ENCODE data around the gene STKLD1. TPM values are rescaled to one million over a fixed set of nuclear protein-coding genes. Genes with fewer than 3 reads are reported as not detected.

STKLD1 gene
- 0.57 and 3.1 TPM in 2 replicates for total RNA-seq

DNA sequence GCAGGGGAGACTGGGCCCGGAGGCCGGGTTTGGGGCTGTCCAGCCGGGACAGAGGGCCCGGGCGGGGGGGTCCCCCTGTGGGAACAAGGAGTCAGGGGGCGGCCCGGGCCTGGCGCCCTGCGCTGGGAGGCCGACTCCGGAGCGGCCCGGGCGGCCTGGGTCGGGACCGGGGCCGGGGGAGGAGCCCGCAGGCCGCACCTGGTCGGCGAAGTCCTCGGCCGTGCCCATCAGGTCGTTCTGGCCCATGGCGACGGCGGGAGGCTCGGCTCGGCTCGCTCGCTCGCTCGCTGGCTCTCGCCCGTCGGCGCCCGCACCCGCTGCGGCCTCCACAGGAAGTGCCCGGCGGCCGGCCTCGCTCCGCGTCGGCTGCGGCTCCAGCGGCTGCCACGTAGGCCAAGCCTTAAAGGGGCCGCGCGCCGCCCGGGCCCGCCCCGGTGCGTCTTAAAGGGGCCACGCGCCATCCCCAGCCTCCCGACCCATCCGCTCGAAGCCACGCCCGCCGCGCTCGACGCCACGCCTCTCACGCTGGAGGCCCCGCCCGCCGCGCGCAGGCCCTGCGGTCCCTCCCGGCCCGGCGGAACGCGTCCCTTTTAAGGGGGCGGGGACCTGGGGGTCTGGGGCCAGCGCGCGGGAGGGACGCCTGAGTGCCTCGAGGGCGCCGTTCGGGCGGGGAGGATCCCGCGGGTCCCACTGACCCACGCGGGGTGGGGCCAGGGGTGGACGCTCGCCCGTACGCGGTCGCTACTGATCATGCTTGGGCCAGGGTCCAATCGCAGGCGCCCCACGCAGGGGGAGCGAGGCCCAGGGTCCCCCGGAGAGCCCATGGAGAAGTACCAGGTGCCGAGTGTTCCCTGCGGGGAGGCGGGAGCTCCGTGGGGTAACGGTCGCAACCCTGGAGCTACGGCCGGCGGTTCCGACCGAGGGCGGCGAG, at the start of gene STKLD1, which contains the start of gene SURF4:
TSS of gene STKLD1 (plus strand) at position 643 of the 931 bp plus-strand sequence. CDS start at position 751, 108 bp downstream.
TSS of gene SURF4 (minus strand) at position 337 of the 931 bp plus-strand sequence. CDS start at position 246, 91 bp downstream.

DNA sequence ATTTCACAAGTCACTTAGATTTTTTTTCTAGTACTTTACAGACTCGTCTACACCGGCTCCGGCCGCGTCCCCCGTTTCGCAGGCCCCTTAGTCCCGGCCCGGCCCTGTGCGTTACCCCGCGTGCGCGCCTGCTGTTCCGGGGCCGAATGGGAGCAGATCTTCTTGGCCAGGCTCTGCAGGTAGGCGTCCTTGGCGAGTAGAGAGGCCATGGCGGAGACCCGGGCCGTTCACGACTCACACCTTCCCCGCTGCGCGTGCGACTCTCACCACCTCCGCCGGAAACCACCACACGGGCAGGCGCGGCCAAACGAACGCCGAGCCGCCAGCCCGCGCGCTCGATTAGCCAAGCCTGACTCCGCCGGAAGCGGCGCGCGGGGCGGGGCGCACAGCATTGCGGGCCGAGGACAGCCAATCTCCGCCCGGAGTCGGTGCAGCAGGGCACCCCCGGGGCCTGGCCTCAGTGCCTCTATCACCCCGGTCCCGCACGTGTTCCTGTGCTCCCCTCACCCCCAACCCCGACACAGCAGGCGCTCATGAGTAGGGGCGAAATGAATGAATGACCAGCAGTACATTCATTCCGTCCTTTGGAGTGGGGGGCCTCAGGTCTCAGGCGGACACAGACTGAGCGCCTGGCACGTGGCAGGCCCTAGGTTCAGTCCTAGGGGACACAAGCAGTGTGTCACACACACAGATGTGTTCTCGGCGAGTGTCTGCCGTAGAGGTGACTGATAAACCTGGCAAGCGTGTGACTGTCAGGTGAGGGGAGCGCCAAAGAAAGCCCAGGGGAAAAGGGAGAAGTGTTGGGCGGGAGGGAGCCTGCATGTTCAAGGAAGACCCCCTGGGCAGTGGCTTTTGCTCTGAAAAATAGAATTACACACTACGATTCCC, 40.0 kb upstream of the STKLD1 start, which contains the start of gene SURF6:
TSS of gene SURF6 (minus strand) at position 265 of the 888 bp plus-strand sequence. CDS start at position 209, 56 bp downstream.

DNA sequence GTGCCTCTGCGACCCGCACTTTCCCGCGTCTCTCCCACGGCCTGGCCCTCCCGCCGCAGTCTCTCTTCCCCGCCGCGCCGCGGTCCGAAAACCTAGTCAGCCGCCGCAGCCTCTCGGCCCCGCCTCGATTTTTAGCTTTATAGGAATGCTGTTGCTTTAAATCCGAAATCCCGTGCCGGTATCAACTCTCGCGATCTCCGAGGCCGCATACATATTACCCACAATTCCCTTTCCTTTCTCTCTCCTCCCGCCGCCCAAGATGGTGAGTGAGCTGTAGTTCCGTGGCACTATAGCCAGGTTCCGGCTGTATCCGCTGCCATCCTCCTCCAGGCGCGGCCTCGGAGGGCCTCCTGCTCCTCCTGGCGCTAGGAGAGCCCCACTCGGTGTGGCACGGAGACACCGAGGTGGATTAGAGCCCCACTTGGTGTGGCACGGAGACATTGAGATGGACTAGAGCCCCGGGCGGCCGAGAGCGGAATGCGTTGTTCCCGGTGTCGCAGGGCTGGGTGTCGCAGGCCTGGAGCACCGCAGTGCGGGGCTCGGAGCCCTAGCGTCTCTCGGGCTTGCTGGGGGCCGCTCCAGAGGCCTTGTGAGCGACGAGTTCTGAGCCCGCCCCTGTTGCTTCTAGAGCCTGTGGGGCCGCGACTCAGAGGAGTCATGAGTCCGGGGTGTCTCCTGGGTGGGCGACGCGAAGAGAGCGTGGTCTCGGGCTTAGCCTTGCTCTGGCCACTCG, 28.0 kb upstream of the STKLD1 start, which contains the start of the genes MED22 and RPL7A:
TSS of gene MED22 (minus strand) at position 147 of the 733 bp plus-strand sequence. CDS start 1,469 bp downstream, outside the sequence.
TSS of gene RPL7A (plus strand) at position 234 of the 733 bp plus-strand sequence. CDS start at position 260, 26 bp downstream.

DNA sequence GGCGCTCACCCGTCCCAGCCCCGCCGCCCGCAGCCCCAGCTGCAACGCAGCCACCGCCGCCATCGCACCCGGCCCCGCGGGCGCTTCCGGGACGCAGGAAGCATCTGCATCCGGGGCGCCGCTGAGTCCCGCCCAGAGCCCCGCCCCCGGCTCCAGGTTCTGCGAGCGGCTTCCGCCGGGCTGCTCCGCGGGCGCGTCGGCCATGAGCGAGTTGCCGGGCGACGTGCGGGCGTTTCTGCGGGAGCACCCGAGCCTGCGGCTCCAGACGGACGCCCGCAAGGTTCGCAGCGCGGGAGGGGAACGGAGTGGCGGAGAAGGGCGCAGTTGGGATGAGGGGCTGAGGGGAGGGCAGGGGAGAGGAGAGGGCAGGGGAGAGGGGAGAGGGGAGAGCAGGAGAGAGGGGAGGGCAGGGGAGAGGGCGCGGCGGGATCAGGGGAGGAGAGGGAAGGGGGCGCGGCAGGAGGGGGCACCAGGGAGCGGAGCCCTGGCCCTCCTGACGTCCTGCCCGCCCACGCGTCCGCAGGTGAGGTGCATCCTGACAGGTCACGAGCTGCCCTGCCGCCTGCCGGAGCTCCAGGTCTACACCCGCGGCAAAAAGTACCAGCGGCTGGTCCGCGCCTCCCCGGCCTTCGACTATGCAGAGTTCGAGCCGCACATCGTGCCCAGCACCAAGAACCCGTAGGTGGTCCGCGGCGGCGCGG, 19.6 kb upstream of the STKLD1 start, which contains the start of the genes SURF1 and SURF2:
TSS of gene SURF1 (minus strand) at position 97 of the 701 bp plus-strand sequence. CDS start at position 63, 34 bp downstream.
TSS of gene SURF2 (plus strand) at position 160 of the 701 bp plus-strand sequence. CDS start at position 203, 43 bp downstream.

DNA sequence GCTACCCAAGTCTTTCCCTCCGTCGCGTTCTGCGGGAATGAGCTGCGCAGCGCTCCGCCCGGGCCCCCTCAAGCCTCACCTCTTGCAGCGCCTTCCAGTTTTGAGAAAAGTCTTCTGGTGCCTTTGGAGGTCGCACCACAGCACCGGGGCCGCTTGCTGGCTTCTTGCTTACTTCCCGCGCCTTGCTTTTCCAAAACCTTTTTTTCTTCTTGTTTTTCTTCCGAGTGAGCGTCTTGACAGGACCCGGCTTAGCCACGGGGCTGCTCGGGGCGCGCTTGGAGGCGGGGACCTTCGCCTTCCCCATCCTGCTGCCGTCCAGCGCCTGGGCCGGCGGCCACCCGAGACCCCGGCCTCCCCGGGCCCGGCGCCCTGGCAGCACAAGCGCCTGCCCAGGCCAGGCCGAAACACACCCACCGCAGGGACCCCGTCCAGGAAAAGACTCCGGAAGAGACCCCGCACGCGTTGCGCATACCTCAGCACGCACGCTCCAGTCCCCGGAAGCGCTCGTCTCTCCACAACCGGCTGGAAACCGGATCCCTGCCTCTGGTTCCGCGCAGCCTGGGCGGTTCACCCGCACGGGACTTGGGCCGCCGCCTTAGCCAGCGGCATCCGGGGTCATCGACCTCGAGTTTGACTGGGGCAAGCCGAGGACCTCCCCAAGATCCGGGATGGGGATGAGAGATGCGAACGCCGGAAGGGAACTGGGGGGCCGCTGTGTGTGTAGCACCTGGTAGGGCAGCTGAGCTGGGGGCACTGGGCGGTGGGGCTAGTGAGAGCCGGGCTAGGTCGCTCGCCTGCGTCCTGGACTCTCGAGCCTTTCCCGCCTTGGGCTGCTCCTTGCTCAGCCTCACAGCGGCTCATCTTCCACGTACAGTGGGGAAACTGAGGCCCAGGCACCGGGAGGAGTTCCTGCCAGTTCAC, 41.6 kb downstream of the STKLD1 start, which contains the start of gene REXO4:
TSS of gene REXO4 (minus strand) at position 470 of the 921 bp plus-strand sequence. CDS start at position 304, 166 bp downstream.

DNA sequence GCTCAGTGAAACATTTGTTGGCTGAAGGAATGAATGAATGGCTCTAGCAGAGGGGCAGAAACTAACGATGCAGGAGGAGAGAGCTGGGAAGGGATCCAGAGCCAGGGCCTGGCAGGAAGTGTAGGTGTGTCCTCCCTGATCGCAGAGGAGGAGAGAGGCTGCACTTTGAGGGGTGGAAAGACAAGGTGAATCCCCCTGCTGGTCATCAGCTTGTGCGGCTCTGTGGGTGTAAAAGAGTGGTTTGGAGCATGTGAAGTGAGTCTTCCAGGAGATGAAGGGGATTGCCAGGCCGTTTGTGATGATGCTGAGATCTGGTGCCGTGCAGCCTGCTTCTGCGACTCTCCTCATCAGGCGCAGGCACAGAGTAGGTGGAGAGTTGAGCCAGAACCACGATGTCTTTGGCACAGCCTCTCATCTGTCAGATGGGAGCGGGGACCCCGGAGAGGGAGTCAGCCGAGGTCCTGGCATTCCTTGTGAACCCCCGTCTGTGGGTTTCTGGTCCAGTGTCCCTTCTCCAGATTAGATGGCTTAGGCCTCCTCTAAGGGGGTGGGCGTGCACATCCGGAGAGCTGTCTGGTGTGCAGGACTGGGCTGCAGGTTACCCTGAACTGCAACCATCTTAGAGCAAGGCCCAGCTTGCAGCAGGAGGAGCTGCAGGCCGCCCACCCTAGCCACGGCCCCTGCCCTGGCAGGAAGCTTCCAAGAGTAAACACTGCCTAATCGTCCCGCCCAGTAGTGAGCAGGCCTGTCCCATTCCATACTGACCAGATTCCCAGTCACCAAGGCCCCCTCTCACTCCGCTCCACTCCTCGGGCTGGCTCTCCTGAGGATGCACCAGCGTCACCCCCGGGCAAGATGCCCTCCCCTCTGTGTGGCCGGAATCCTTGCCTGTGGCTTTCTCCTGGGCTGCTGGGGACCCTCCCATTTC, 45.7 kb downstream of the STKLD1 start, which contains the start of gene ADAMTS13:
TSS of gene ADAMTS13 (plus strand) at position 753 of the 928 bp plus-strand sequence. CDS start at position 830, 77 bp downstream.

Small RNAs within 50 kb of the gene (small RNA-seq; reads per million reads assigned to genes)
- gene RF00019 (not detected), gene SNORD24 (not detected), gene SNORD36A (not detected), gene SNORD36B (not detected), gene SNORD36C (not detected)

Other genes starting within 250 kb of the STKLD1 start
- gene GBGT1, start 212.5 kb upstream of the STKLD1 start, total RNA-seq, result 12.5 and 14.1 TPM in 2 replicates
- gene OBP2B, start 167.1 kb upstream of the STKLD1 start, total RNA-seq, result not detected in 2 replicates
- 0.13 and 0.22 TPM in 2 replicates for gene ABO, start 101.2 kb upstream of the STKLD1 start, total RNA-seq
- gene SURF6, start 40.2 kb upstream of the STKLD1 start, total RNA-seq, result 11.0 and 11.3 TPM in 2 replicates
- gene MED22, start 28.2 kb upstream of the STKLD1 start, total RNA-seq, result 13.8 and 19.4 TPM in 2 replicates
- gene RPL7A, start 28.1 kb upstream of the STKLD1 start, total RNA-seq, result 2,011 and 2,560 TPM in 2 replicates
- gene SURF1, start 19.9 kb upstream of the STKLD1 start, total RNA-seq, result 11.3 and 21.5 TPM in 2 replicates
- gene SURF2, start 19.8 kb upstream of the STKLD1 start, total RNA-seq, result 10.6 and 14.2 TPM in 2 replicates
- gene SURF4, start 306 bp upstream of the STKLD1 start, total RNA-seq, result 271 and 325 TPM in 2 replicates
- 18.9 and 24.6 TPM in 2 replicates for gene REXO4, start 41.6 kb downstream of the STKLD1 start, total RNA-seq
- gene ADAMTS13, start 46.0 kb downstream of the STKLD1 start, total RNA-seq, result 0.53 and 0.57 TPM in 2 replicates
- 3.0 and 4.9 TPM in 2 replicates for gene CACFD1, start 83.6 kb downstream of the STKLD1 start, total RNA-seq
- 19.0 and 33.8 TPM in 2 replicates for gene SLC2A6, start 102.7 kb downstream of the STKLD1 start, total RNA-seq
- gene MYMK, start 148.6 kb downstream of the STKLD1 start, total RNA-seq, result not detected in 2 replicates
- not detected in 2 replicates for gene ADAMTSL2, start 158.3 kb downstream of the STKLD1 start, total RNA-seq
- not detected in 2 replicates for gene FAM163B, start 233.0 kb downstream of the STKLD1 start, total RNA-seq